ENCODE measurements around the gene IGSF11.
"Not testable (repeated sequence)": the region's sequence is repeated elsewhere in the genome, so short reads cannot be mapped to it uniquely, and the experiment has no call there.

Gene IGSF11

GRCh38 chr3:119034256-119035013 lies at the start of gene IGSF11:
TSS of gene IGSF11 (minus strand) at chr3:119034846. CDS start at chr3:119034582, 264 bp downstream.
- no peak for DNase-seq (ENCODE audit: low read depth, low spot score)

- DNase-seq (ENCODE audit: low read depth, low spot score), result no peak
These were observed 45.7 kb upstream of the IGSF11 start for GRCh38 chr3:119080364-119080763.

- no peak for DNase-seq (ENCODE audit: low read depth, low spot score)
These were observed 38.8 kb upstream of the IGSF11 start for GRCh38 chr3:119073258-119074001.

- not testable (repeated sequence) for DNase-seq (ENCODE audit: low read depth, low spot score)
These were observed 37.8 kb upstream of the IGSF11 start for GRCh38 chr3:119072451-119072850.

- no peak for DNase-seq (ENCODE audit: low read depth, low spot score)
These were observed 35.1 kb upstream of the IGSF11 start for GRCh38 chr3:119069725-119070124.

GRCh38 chr3:119063471-119063870 lies 28.8 kb upstream of the IGSF11 start:
- no peak for DNase-seq (ENCODE audit: low read depth, low spot score)

GRCh38 chr3:119062892-119063291 lies 28.2 kb upstream of the IGSF11 start:
- no peak for DNase-seq (ENCODE audit: low read depth, low spot score)

- no peak for DNase-seq (ENCODE audit: low read depth, low spot score)
These were observed 9.9 kb upstream of the IGSF11 start for GRCh38 chr3:119044593-119044992.

GRCh38 chr3:119042162-119042561 lies 7.5 kb upstream of the IGSF11 start:
- no peak for DNase-seq (ENCODE audit: low read depth, low spot score)

- no peak for DNase-seq (ENCODE audit: low read depth, low spot score)
These were observed 334 bp upstream of the IGSF11 start for GRCh38 chr3:119035014-119035346.

- DNase-seq (ENCODE audit: low read depth, low spot score), result no peak
These were observed 1.0 kb downstream of the IGSF11 start for GRCh38 chr3:119033393-119034255.

GRCh38 chr3:119025171-119025795 lies 9.4 kb downstream of the IGSF11 start:
- no peak for DNase-seq (ENCODE audit: low read depth, low spot score)

- DNase-seq (ENCODE audit: low read depth, low spot score), result no peak
These were observed 14.7 kb downstream of the IGSF11 start for GRCh38 chr3:119019767-119020518.

- no peak for DNase-seq (ENCODE audit: low read depth, low spot score)
These were observed 15.8 kb downstream of the IGSF11 start for GRCh38 chr3:119018690-119019463.

- DNase-seq (ENCODE audit: low read depth, low spot score), result no peak
These were observed 18.7 kb downstream of the IGSF11 start for GRCh38 chr3:119015942-119016341.

- DNase-seq (ENCODE audit: low read depth, low spot score), result no peak
These were observed 20.7 kb downstream of the IGSF11 start for GRCh38 chr3:119013951-119014350.

GRCh38 chr3:119011528-119011927 lies 23.1 kb downstream of the IGSF11 start:
- DNase-seq (ENCODE audit: low read depth, low spot score), result no peak

GRCh38 chr3:118997190-118997589 lies 37.5 kb downstream of the IGSF11 start:
- DNase-seq (ENCODE audit: low read depth, low spot score), result no peak

- DNase-seq (ENCODE audit: low read depth, low spot score), result no peak
These were observed 42.9 kb downstream of the IGSF11 start for GRCh38 chr3:118991775-118992174.

All from iPS DF 19.7 (cell line).